ENCODE measurements around the gene IREB2. TPM values are rescaled to one million over a fixed set of nuclear protein-coding genes. Genes with fewer than 3 reads are reported as not detected.

IREB2 gene
- total RNA-seq, 1 donor from 2014 or later, result 76.9 TPM

DNA sequence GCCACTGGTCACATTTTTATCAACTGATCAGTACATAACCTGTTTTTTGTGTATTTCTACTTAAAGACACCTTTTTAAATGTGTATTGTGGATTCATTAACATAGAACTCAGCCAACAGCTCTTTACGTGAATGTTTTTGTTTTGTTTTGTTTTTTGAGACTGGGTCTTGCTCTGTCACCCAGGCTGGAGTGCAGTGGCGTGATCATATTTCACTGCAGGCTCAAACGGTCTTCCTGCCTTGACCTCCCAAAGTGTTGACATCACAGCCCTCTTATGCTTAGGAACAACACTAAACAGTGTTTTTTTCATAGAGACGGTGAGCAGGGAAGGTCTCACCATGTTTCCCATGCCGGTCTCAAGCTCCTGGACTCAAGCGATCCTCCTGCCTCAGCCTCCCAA lies 112.2 kb downstream of the IREB2 start:
- DNase-seq, result no peak

DNA sequence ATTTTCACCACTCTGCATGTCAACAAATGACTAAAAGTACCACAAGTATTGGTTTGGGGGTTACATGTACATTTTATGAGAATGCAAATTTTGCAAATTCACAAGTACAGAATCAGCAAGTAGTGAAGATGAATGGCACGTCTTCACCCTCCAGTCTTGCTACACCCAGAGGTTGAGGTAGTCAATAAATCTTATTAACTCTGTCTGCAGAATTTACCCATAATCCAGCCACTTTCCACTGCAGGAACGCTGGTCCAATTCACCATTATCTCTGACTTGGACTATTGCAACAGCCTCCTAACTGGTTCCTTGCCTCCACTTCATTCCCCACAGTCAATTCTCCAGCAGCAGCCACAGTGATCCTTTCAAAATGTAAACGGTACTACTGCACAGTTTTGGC lies 112.8 kb downstream of the IREB2 start:
- DNase-seq, result no peak

Other genes with a start within 250 kb of the IREB2 start
- 5.0 TPM for gene ACSBG1, start 203.7 kb upstream of the IREB2 start, total RNA-seq
- gene DNAJA4, start 173.7 kb upstream of the IREB2 start, total RNA-seq, result 30.4 TPM
- gene SKIC8, start 138.6 kb upstream of the IREB2 start, total RNA-seq, result 55.4 TPM
- 10.5 TPM for gene CRABP1, start 97.9 kb upstream of the IREB2 start, total RNA-seq
- gene HYKK, start 69.4 kb downstream of the IREB2 start, total RNA-seq, result 1.2 TPM
- 121 TPM for gene PSMA4, start 102.2 kb downstream of the IREB2 start, total RNA-seq
- 4.8 TPM for gene CHRNA5, start 127.3 kb downstream of the IREB2 start, total RNA-seq
- 0.31 TPM for gene CHRNA3, start 182.8 kb downstream of the IREB2 start, total RNA-seq
- gene CHRNB4, start 203.0 kb downstream of the IREB2 start, total RNA-seq, result 1.1 TPM